ENCODE measurements around the gene EXOSC7.
A peak's percentile ranks its signal among the peaks of the same experiment; 100 is the strongest.

The EXOSC7 gene

GRCh38 chr3:44993471-44994205, 17.6 kb downstream of the EXOSC7 start:
- DNase-seq, result no peak

GRCh38 chr3:44995142-44995770, 19.2 kb downstream of the EXOSC7 start:
- peak; percentile 3 for DNase-seq

GRCh38 chr3:44996556-44996969, 20.5 kb downstream of the EXOSC7 start:
- no peak for DNase-seq

- DNase-seq, result no peak
Measured at GRCh38 chr3:44999782-45000181, 23.7 kb downstream of the EXOSC7 start.

- no peak for DNase-seq
Measured at GRCh38 chr3:45000823-45001222, 24.8 kb downstream of the EXOSC7 start.

- no peak for DNase-seq
Measured at GRCh38 chr3:45001738-45002137, 25.7 kb downstream of the EXOSC7 start.

GRCh38 chr3:45002139-45002660, 26.2 kb downstream of the EXOSC7 start:
- DNase-seq, result no peak

GRCh38 chr3:45002720-45003119, 26.7 kb downstream of the EXOSC7 start:
- no peak for DNase-seq

- no peak for DNase-seq
Measured at GRCh38 chr3:45003406-45003805, 27.4 kb downstream of the EXOSC7 start.

GRCh38 chr3:45003859-45004258, 27.8 kb downstream of the EXOSC7 start:
- no peak for DNase-seq

- no peak for DNase-seq
Measured at GRCh38 chr3:45007091-45007490, 31.0 kb downstream of the EXOSC7 start.

GRCh38 chr3:45008117-45008516, 32.1 kb downstream of the EXOSC7 start:
- no peak for DNase-seq

GRCh38 chr3:45009868-45010267, 33.8 kb downstream of the EXOSC7 start:
- no peak for DNase-seq

GRCh38 chr3:45010811-45011333, 34.8 kb downstream of the EXOSC7 start:
- no peak for DNase-seq

GRCh38 chr3:45011756-45012508, 35.9 kb downstream of the EXOSC7 start:
- no peak for DNase-seq

GRCh38 chr3:45012577-45012976, 36.5 kb downstream of the EXOSC7 start:
- no peak for DNase-seq

GRCh38 chr3:45016916-45017315, 40.9 kb downstream of the EXOSC7 start:
- no peak for DNase-seq

- DNase-seq, result no peak
Measured at GRCh38 chr3:45017821-45018220, 41.8 kb downstream of the EXOSC7 start.

- DNase-seq, result no peak
Measured at GRCh38 chr3:45020534-45020933, 44.5 kb downstream of the EXOSC7 start.

GRCh38 chr3:45021524-45022297, 45.7 kb downstream of the EXOSC7 start:
- no peak for DNase-seq

- no peak for DNase-seq
Measured at GRCh38 chr3:45023675-45024074, 47.6 kb downstream of the EXOSC7 start.

GRCh38 chr3:45024542-45025255, 48.7 kb downstream of the EXOSC7 start:
- DNase-seq, result no peak

Data from DMS153 (cell line).